Endodermal cell (in vitro differentiated cells): ENCODE data around the gene COTL1. TPM values are rescaled to one million over a fixed set of nuclear protein-coding genes. Genes with fewer than 3 reads are reported as not detected.
A peak's percentile ranks its signal among the peaks of the same experiment; 100 is the strongest.

Source experiments
- DNase-seq: peaks from one replicate; pipeline ENCODE4 v3.0.0-alpha.2; 2017
- H3K27ac ChIP-seq: 2 replicates; pipeline ENCODE4 v1.5.1; 2013; ENCODE audit warnings: mild to moderate bottlenecking, low read depth, low read length, moderate library complexity
- H3K27me3 ChIP-seq: 2 replicates; pipeline ENCODE4 v1.6.1; 2013; ENCODE audit warnings: mild to moderate bottlenecking, low read length, moderate library complexity; ENCODE audit not compliant: insufficient read depth, control insufficient read depth, poor library complexity, severe bottlenecking
- H3K36me3 ChIP-seq: 2 replicates; pipeline ENCODE4 v1.7.0; 2013; ENCODE audit warnings: mild to moderate bottlenecking, low read length, moderate library complexity; ENCODE audit not compliant: control insufficient read depth, insufficient read depth
- H3K4me1 ChIP-seq: one replicate; pipeline ENCODE4 v1.7.0; 2013; ENCODE audit warnings: low read length; ENCODE audit not compliant: control insufficient read depth, insufficient read depth
- H3K4me3 ChIP-seq: 2 replicates; pipeline ENCODE4 v1.5.1; 2013; ENCODE audit warnings: mild to moderate bottlenecking, low read length, moderate library complexity
- H3K9ac ChIP-seq: 2 replicates; pipeline ENCODE4 v1.6.1; 2013; ENCODE audit warnings: mild to moderate bottlenecking, low read length, moderate library complexity; ENCODE audit not compliant: poor library complexity, severe bottlenecking; ENCODE audit errors: extremely low read depth
- H3K9me3 ChIP-seq: 2 replicates; pipeline ENCODE4 v1.6.1; 2013; ENCODE audit warnings: mild to moderate bottlenecking, low read length, moderate library complexity; ENCODE audit not compliant: control insufficient read depth
- H3K27ac Mint-ChIP-seq: 2 replicates; pipeline ENCODE4 v1.8.0; 2020; ENCODE audit warnings: mixed read lengths
- H3K27me3 Mint-ChIP-seq: 2 replicates; pipeline ENCODE4 v1.8.0; 2021; ENCODE audit warnings: mild to moderate bottlenecking, mixed read lengths; ENCODE audit not compliant: insufficient read depth
- H3K36me3 Mint-ChIP-seq: 2 replicates; pipeline ENCODE4 v1.8.0; 2020; ENCODE audit warnings: low read depth, mixed read lengths
- H3K4me1 Mint-ChIP-seq: 2 replicates; pipeline ENCODE4 v1.8.0; 2020; ENCODE audit warnings: mixed read lengths
- H3K4me3 Mint-ChIP-seq: 2 replicates; pipeline ENCODE4 v1.8.0; 2020; ENCODE audit warnings: mild to moderate bottlenecking, moderate library complexity, mixed read lengths
- H3K9me3 Mint-ChIP-seq: 2 replicates; pipeline ENCODE4 v1.8.0; 2020; ENCODE audit warnings: mild to moderate bottlenecking, mixed read lengths
- CTCF ChIP-seq: fragments of 200-600 bp; sonication (generic); conservative IDR thresholded peaks from 2 replicates; pipeline ENCODE4 v1.5.0; 2021; ENCODE audit warnings: antibody characterized with exemption, mild to moderate bottlenecking
- WGBS, 2 experiments: methylation state at CpG; one replicate each; pipeline versions ENCODE4 v1.1.5 to v1.1.7; 2013; ENCODE audit warnings: missing lambda C conversion rate in 2 of 2, mixed read lengths in 1 of 2; ENCODE audit not compliant: insufficient coverage in 1 of 2, insufficient read length in 1 of 2; 5-methylcytosine and 5-hydroxymethylcytosine counted together
- total RNA-seq, 2 donors: library from RNA; stranded (reverse); fragmentation: NEBNext Ultra II Directional in 1 of 2; extraction: Animal tissue kit (Norgen Biotek cat#: 25700) in 1 of 2; gene quantifications; 2 replicates in 1 of 2; 3 replicates in 1 of 2; pipeline ENCODE4 v1.2.1, GENCODE V29; 2021

The COTL1 gene
- total RNA-seq, 2 donors from 2014 or later: 33.4 to 34.9 TPM

- Mint-ChIP-seq H3K36me3 (peaks cover 3% of the 10 kb centered on the region), H3K4me3 (no peak overlapping the region), H3K9me3 (no peaks in the 10 kb centered on the region), H3K27ac (no peak overlapping the region), H3K4me1 (peaks cover 3% of the 10 kb centered on the region), H3K27me3 (no peaks in the 10 kb centered on the region)
- Histone ChIP-seq H3K36me3 (no peaks in the 10 kb centered on the region), H3K9me3 (no peaks in the 10 kb centered on the region), H3K9ac (no peak overlapping the region), H3K4me1 (no peaks in the 10 kb centered on the region), H3K27me3 (no peaks in the 10 kb centered on the region), H3K4me3 (no peak overlapping the region), H3K27ac (no peak overlapping the region)
- TF ChIP-seq CTCF: no peak
- DNase-seq: no peak
- 92% methylated on average over 13 of the region's 13 CpGs for WGBS, 2 experiments
Observed at GRCh38 chr16:84563786-84564420, 54.0 kb downstream of the COTL1 start.

GRCh38 chr16:84563064-84563715 is 54.7 kb downstream of the COTL1 start:
- no peak overlapping the region for H3K4me3 ChIP-seq
- H3K27ac Mint-ChIP-seq: peak overlapping the region; percentile 70
- H3K4me1 ChIP-seq: no peaks in the 10 kb centered on the region
- no peak for TF ChIP-seq CTCF
- no peak overlapping the region for H3K4me3 Mint-ChIP-seq
- peaks cover 3% of the 10 kb centered on the region for H3K4me1 Mint-ChIP-seq
- no peaks in the 10 kb centered on the region for H3K36me3 ChIP-seq
- H3K9me3 Mint-ChIP-seq: no peaks in the 10 kb centered on the region
- H3K27me3 ChIP-seq: no peaks in the 10 kb centered on the region
- DNase-seq: no peak
- 75 to 77% methylated on average over 6 to 7 of the region's 7 CpGs for WGBS, 2 experiments
- H3K9ac ChIP-seq: no peak overlapping the region
- no peaks in the 10 kb centered on the region for H3K27me3 Mint-ChIP-seq
- no peaks in the 10 kb centered on the region for H3K9me3 ChIP-seq
- peaks cover 3% of the 10 kb centered on the region for H3K36me3 Mint-ChIP-seq
- no peak overlapping the region for H3K27ac ChIP-seq

GRCh38 chr16:84562174-84562815 is 55.6 kb downstream of the COTL1 start:
- Mint-ChIP-seq H3K36me3 (peaks cover 3% of the 10 kb centered on the region), H3K27me3 (no peaks in the 10 kb centered on the region), H3K4me3 (no peak overlapping the region), H3K9me3 (no peaks in the 10 kb centered on the region), H3K27ac (no peak overlapping the region), H3K4me1 (peaks cover 3% of the 10 kb centered on the region)
- TF ChIP-seq CTCF: no peak
- Histone ChIP-seq H3K4me1 (no peaks in the 10 kb centered on the region), H3K9me3 (no peaks in the 10 kb centered on the region), H3K9ac (no peak overlapping the region), H3K4me3 (no peak overlapping the region), H3K27ac (no peak overlapping the region), H3K27me3 (no peaks in the 10 kb centered on the region), H3K36me3 (no peaks in the 10 kb centered on the region)
- WGBS, 2 experiments: 91 to 94% methylated on average over 16 of the region's 16 CpGs
- no peak for DNase-seq
